Right atrium auricular region (tissue), 2 donors: ENCODE results near the gene MRPL50. TPM values are rescaled to one million over a fixed set of nuclear protein-coding genes. Genes with fewer than 3 reads are reported as not detected.

ENCODE experiments used
- DNase-seq: peaks from one replicate; pipeline ENCODE4 v3.0.0-alpha.2; 2019; ENCODE audit warnings: low spot score
- H3K27ac ChIP-seq, 2 donors: fragments of 200-600 bp; sonication (generic); 1 replicate in 1 of 2; 2 replicates in 1 of 2; pipeline ENCODE4 v1.5.1; 2016 to 2019
- H3K27me3 ChIP-seq, 2 donors: fragments of 200-600 bp; sonication (generic); one replicate each; pipeline versions ENCODE4 v1.5.1 to v1.6.0; 2017 to 2019
- H3K36me3 ChIP-seq: fragments of 200-600 bp; sonication (generic); one replicate; pipeline ENCODE4 v1.5.1; 2016
- H3K4me1 ChIP-seq, 2 donors: fragments of 200-600 bp; sonication (generic); one replicate each; pipeline versions ENCODE4 v1.5.1 to v1.6.0; 2017 to 2019
- H3K4me3 ChIP-seq, 2 donors: fragments of 200-600 bp; sonication (generic); 1 replicate in 1 of 2; 2 replicates in 1 of 2; pipeline ENCODE4 v1.5.1; 2017 to 2019; ENCODE audit warnings: mild to moderate bottlenecking in 1 of 2, moderate library complexity in 1 of 2
- H3K9me3 ChIP-seq, 2 donors: fragments of 200-600 bp; sonication (generic); one replicate each; pipeline ENCODE4 v1.5.1; 2019
- total RNA-seq, 2 donors: library from RNA; depleted of rRNA; stranded (reverse); fragments of >200 nt; gene quantifications; one replicate each; pipeline ENCODE4 v1.1.0, GENCODE V29; 2016
- TF ChIP-seq, protein P1 (sequence below), 2 donors: fragments of 200-600 bp; sonication (generic); IDR thresholded peaks; one replicate each; pipeline ENCODE4 v1.5.1; 2019; ENCODE audit warnings: antibody characterized with exemption in 2 of 2

The MRPL50 gene
- total RNA-seq, 2 donors from 2014 or later, result 12.5 to 14.8 TPM

DNA sequence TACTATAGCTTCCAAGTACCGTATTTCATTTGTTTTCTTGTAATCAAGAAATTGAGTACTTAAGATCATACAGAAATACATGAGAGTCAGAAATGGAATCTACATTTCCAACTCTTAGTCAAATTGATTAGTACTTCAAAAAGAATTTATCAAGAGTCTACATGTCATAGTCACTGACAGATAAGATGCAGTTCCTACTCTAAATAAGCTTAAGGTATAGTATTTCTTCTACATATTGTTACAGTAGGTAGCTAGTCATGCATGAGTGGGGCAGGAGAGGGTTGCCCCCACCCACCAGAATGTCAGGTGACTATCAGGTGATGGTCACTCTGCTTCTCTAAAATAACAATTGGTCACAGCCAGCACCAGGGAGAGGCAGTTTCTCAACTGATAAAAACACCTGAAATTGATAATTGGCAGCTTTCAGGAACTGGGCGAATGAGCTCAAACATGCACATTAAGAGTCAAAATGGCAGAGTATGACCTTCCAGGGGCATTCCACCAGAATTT, 16.5 kb downstream of the MRPL50 start:
- Histone ChIP-seq H3K9me3 (peaks cover 0 to 15% of the 10 kb centered on the region in 2 donors), H3K36me3 (no peaks in the 10 kb centered on the region), H3K4me3 (no peak overlapping the region), H3K27me3 (no peaks in the 10 kb centered on the region), H3K27ac (no peak overlapping the region), H3K4me1 (no peaks in the 10 kb centered on the region)
- TF ChIP-seq, protein P1, sequence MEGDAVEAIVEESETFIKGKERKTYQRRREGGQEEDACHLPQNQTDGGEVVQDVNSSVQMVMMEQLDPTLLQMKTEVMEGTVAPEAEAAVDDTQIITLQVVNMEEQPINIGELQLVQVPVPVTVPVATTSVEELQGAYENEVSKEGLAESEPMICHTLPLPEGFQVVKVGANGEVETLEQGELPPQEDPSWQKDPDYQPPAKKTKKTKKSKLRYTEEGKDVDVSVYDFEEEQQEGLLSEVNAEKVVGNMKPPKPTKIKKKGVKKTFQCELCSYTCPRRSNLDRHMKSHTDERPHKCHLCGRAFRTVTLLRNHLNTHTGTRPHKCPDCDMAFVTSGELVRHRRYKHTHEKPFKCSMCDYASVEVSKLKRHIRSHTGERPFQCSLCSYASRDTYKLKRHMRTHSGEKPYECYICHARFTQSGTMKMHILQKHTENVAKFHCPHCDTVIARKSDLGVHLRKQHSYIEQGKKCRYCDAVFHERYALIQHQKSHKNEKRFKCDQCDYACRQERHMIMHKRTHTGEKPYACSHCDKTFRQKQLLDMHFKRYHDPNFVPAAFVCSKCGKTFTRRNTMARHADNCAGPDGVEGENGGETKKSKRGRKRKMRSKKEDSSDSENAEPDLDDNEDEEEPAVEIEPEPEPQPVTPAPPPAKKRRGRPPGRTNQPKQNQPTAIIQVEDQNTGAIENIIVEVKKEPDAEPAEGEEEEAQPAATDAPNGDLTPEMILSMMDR (IDR thresholded peaks at IDR 0.05), result no peak
- DNase-seq, result no peak

DNA sequence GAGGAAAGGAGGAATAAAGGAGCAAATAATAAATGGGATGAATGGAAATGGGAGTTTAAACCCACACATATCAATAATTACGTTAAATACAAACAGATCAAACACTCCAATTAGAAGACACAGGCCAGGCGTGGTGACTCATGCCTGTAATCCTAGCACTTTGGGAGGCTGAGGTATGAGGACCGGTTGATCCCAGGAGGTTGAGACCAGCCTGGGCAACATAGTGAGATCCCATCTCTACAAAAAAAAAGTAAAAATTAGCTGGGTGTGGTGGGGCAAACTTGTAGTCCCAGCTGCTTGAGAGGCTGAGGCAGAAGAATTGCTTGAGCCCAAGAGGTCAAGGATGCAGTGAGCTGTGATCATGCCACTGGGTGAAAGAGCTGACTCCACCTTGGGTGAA, 17.3 kb downstream of the MRPL50 start:
- H3K27ac ChIP-seq, result no peak overlapping the region
- H3K4me1 ChIP-seq, result no peaks in the 10 kb centered on the region
- DNase-seq, result no peak
- H3K27me3 ChIP-seq, result no peaks in the 10 kb centered on the region
- peaks cover 0 to 15% of the 10 kb centered on the region in 2 donors for H3K9me3 ChIP-seq
- H3K4me3 ChIP-seq, result no peak overlapping the region
- no peaks in the 10 kb centered on the region for H3K36me3 ChIP-seq
- TF ChIP-seq, protein P1 (IDR thresholded peaks at IDR 0.05), result no peak

DNA sequence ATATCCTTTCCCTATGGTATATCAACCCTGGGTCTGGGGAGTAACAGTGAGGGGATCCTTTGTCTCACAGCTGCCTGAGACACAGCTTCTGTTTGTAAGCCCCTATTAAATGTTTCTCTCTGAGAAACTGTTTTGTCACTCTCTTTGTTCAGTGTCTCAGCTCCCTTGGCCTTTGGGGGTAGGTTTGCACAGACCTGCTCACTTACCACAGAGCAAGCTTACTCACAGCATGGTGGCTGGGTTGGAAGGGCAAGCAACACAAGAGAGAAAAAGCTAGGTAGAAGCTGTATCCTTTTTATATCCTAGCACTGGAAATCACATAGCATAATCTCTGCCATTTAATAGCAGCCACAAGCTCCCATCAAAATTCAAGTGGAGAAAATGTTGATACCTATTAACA, 18.1 kb downstream of the MRPL50 start:
- Histone ChIP-seq H3K27me3 (no peaks in the 10 kb centered on the region), H3K4me1 (no peaks in the 10 kb centered on the region), H3K36me3 (no peaks in the 10 kb centered on the region), H3K4me3 (no peak overlapping the region), H3K9me3 (peaks cover 0 to 11% of the 10 kb centered on the region in 2 donors), H3K27ac (no peak overlapping the region)
- TF ChIP-seq, protein P1 (IDR thresholded peaks at IDR 0.05), result no peak
- DNase-seq, result no peak

DNA sequence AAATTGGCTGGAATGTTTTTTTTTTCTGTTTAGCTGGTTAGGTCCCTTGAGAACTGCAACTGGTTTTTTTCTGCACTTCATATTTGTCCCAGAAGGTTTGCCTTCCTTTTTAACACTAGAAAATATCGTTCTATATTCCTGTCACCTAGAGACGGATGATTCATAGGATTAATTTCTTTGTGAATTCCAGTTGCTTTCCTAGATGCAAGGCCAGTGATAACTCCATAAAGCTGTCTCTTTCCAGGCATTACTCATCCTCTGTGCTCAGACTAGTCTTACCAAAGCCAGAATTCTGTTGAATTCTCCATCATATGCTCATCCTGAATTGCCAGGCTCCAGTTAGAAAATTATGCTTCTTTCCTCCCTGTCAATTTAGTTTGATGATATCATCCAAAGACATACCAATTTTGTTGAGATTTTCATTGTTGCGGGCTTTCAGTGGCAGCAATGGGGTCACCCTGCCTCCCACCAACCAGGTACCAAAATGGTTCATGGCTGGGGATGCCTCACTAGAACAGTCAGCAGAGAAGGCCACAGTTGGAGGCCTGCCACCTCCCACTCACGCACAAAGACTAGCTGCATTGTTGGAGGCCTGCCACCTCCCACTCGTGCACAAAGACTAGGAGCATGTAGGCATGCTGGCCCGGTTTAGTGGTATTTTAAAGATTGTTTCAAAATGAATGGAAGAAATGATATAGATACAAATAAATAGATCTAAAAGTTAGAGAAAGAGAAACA, 22.1 kb downstream of the MRPL50 start:
- Histone ChIP-seq H3K4me1 (no peaks in the 10 kb centered on the region), H3K36me3 (no peaks in the 10 kb centered on the region), H3K4me3 (no peak overlapping the region), H3K27ac (no peak overlapping the region), H3K27me3 (no peaks in the 10 kb centered on the region), H3K9me3 (peaks cover 0 to 3% of the 10 kb centered on the region in 2 donors)
- no peak for DNase-seq
- TF ChIP-seq, protein P1 (IDR thresholded peaks at IDR 0.05), result no peak

DNA sequence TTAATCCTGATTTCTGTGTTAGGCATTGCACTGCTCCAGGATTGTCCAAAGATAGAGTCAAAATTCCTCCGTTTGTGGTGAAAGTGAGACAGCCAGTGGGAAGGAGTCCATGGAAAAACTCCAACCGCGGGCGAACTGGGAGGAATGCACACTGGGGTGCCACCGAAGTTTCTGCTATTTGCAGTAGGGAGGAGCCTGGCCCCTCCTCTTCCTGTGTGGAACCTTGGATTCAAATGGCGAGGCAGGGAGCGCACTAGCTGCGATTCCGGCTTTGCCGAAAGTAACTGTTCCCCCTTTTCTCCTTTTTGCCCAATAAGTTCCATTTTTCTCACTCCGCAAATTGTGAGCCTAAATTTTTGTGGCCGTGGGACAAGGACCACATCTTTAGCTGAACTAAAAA, 22.9 kb downstream of the MRPL50 start:
- H3K4me3 ChIP-seq, result no peak overlapping the region
- TF ChIP-seq, protein P1 (IDR thresholded peaks at IDR 0.05), result no peak
- no peaks in the 10 kb centered on the region for H3K36me3 ChIP-seq
- DNase-seq, result no peak
- H3K27me3 ChIP-seq, result no peaks in the 10 kb centered on the region
- peaks cover 0 to 3% of the 10 kb centered on the region in 2 donors for H3K9me3 ChIP-seq
- no peak overlapping the region for H3K27ac ChIP-seq
- no peaks in the 10 kb centered on the region for H3K4me1 ChIP-seq
